T-helper 2 cell treated with Interferon-gamma antibody and Interleukin-4, amounts not matched to agents 100 ng/mL and 5 ng/mL, for 36 hours (primary cell): ENCODE data around the gene GUCY1B1. TPM values are rescaled to one million over a fixed set of nuclear protein-coding genes. Genes with fewer than 3 reads are reported as not detected.

ENCODE experiments used
- intact Hi-C: fragments of 100-400 bp; cut with micrococcal nuclease; formaldehyde crosslinking; loops from one replicate; pipeline ENCODE4 v1.15.1; 2023
- total RNA-seq: library from RNA; stranded (reverse); gene quantifications from 2 replicates; pipeline ENCODE4 v1.2.3, GENCODE V29; 2022

GUCY1B1 gene
- total RNA-seq, 1 donor from 2014 or later: 0.23 TPM

GRCh38 chr4:155799116-155799793, 40.4 kb downstream of the GUCY1B1 start:
- intact Hi-C loops: no loop called here

- intact Hi-C loops: no loop called here
These were observed 40.9 kb downstream of the GUCY1B1 start for GRCh38 chr4:155799794-155800123.

- intact Hi-C loops: no loop called here
These were observed 42.0 kb downstream of the GUCY1B1 start for GRCh38 chr4:155800685-155801343.

- intact Hi-C loops: no loop called here
These were observed 43.6 kb downstream of the GUCY1B1 start for GRCh38 chr4:155802190-155802959.

GRCh38 chr4:155805016-155805415, 46.2 kb downstream of the GUCY1B1 start:
- intact Hi-C loops: no loop called here

- intact Hi-C loops: no loop called here
These were observed 48.2 kb downstream of the GUCY1B1 start for GRCh38 chr4:155807021-155807420.

GRCh38 chr4:155809835-155810234, 51.0 kb downstream of the GUCY1B1 start:
- intact Hi-C loops: loop anchor here (1.0 kb wide), 1 partner anchor 143 kb away; the partner anchor contains the start of gene CTSO

- intact Hi-C loops: no loop called here
These were observed 52.3 kb downstream of the GUCY1B1 start for GRCh38 chr4:155811083-155811482.

GRCh38 chr4:155818639-155819038, 59.8 kb downstream of the GUCY1B1 start:
- intact Hi-C loops: no loop called here

- intact Hi-C loops: no loop called here
These were observed 60.2 kb downstream of the GUCY1B1 start for GRCh38 chr4:155819066-155819465.

GRCh38 chr4:155820887-155821518, 62.2 kb downstream of the GUCY1B1 start:
- intact Hi-C loops: no loop called here

- intact Hi-C loops: no loop called here
These were observed 63.8 kb downstream of the GUCY1B1 start for GRCh38 chr4:155822572-155822971.

GRCh38 chr4:155828628-155829027, 69.8 kb downstream of the GUCY1B1 start:
- intact Hi-C loops: no loop called here

GRCh38 chr4:155832664-155833063, 73.8 kb downstream of the GUCY1B1 start:
- intact Hi-C loops: no loop called here

- intact Hi-C loops: no loop called here
These were observed 78.5 kb downstream of the GUCY1B1 start for GRCh38 chr4:155837203-155837796.

GRCh38 chr4:155842080-155842479, 83.3 kb downstream of the GUCY1B1 start:
- intact Hi-C loops: no loop called here

- intact Hi-C loops: no loop called here
These were observed 88.1 kb downstream of the GUCY1B1 start for GRCh38 chr4:155846929-155847328.

GRCh38 chr4:155849042-155849441, 90.2 kb downstream of the GUCY1B1 start:
- intact Hi-C loops: no loop called here

GRCh38 chr4:155853189-155853588, 94.4 kb downstream of the GUCY1B1 start:
- intact Hi-C loops: no loop called here

- intact Hi-C loops: no loop called here
These were observed 95.9 kb downstream of the GUCY1B1 start for GRCh38 chr4:155854582-155855226.

- intact Hi-C loops: no loop called here
These were observed 97.1 kb downstream of the GUCY1B1 start for GRCh38 chr4:155855897-155856296.
